Psoas muscle (tissue), 8 donors: ENCODE measurements around the gene PDE10A. TPM values are rescaled to one million over a fixed set of nuclear protein-coding genes. Genes with fewer than 3 reads are reported as not detected.
A peak's percentile ranks its signal among the peaks of the same experiment; 100 is the strongest.

Experiments
- ATAC-seq, 4 donors: fragments of 200-7000 bp; cut with Tn5 transposase; one replicate each; pipeline ENCODE4 v1.9.1; 2020; ENCODE audit warnings: moderate library complexity in 3 of 4, mild to moderate bottlenecking in 2 of 4
- DNase-seq, 2 donors: peaks; one replicate each; pipeline ENCODE4 v3.0.0-alpha.2; 2020
- H3K27ac ChIP-seq: fragments of 200-600 bp; one replicate; pipeline ENCODE4 v1.8.0; 2022
- H3K27me3 ChIP-seq, 3 donors: fragments of 200-600 bp in 1 of 3; one replicate each; pipeline versions ENCODE4 v1.6.1 to v1.8.0; 2013 to 2022; ENCODE audit warnings: low read length in 2 of 3, mild to moderate bottlenecking in 2 of 3, moderate library complexity in 1 of 3; ENCODE audit not compliant: insufficient read depth in 3 of 3
- H3K36me3 ChIP-seq, 2 donors: fragments of 200-600 bp in 1 of 2; one replicate each; pipeline versions ENCODE4 v1.6.1 to v1.8.0; 2013 to 2022; ENCODE audit warnings: low read depth in 1 of 2, mild to moderate bottlenecking in 1 of 2, moderate library complexity in 1 of 2; ENCODE audit not compliant: insufficient read depth in 1 of 2
- H3K4me1 ChIP-seq: fragments of 200-600 bp; one replicate; pipeline ENCODE4 v1.8.0; 2022
- H3K4me3 ChIP-seq: fragments of 200-600 bp; one replicate; pipeline ENCODE4 v1.8.0; 2022; ENCODE audit warnings: mild to moderate bottlenecking
- H3K9me3 ChIP-seq: fragments of 200-600 bp; one replicate; pipeline ENCODE4 v1.8.0; 2022
- CTCF ChIP-seq: fragments of 200-600 bp; IDR thresholded peaks from one replicate; pipeline ENCODE4 v1.8.0; 2022; ENCODE audit warnings: antibody characterized with exemption
- WGBS, 3 donors: extraction: QIAGEN DNeasy Blood & Tissue Kit; methylation state at CpG; one replicate each; pipeline versions ENCODE4 v1.1.6 to v1.1.7; 2013; 5-methylcytosine and 5-hydroxymethylcytosine counted together
- intact Hi-C, 2 donors: fragments of 100-400 bp; cut with DNase I; formaldehyde crosslinking; loops; one replicate each; pipeline versions ENCODE4 v1.11.0 to v1.14.2; 2022
- polyA plus RNA-seq, 3 donors: library from polyadenylated mRNA; stranded (reverse); fragments of 200-250 nt; gene quantifications; one replicate each; pipeline ENCODE4 v1.2.3, GENCODE V29; 2013
- total RNA-seq, 4 donors: library from RNA; stranded (reverse); fragmentation: NEBNext Ultra II Directional in 2 of 4; extraction: Animal tissue kit (Norgen Biotek cat#: 25700) in 2 of 4; gene quantifications; one replicate each; pipeline versions ENCODE4 v1.2.1 to v1.2.4, GENCODE V29; 2021 to 2023
- donor health status: healthy with polysubstance abuse.
- donor health status: DM: no; HTN: no; CAD: no; lungs with moderate emphysema.
- donor health status: Bipolar disorder and iron deficiency.
- donor health status: healthy.
- donor health status: DM: yes; HTN: yes; CAD: no.
- donor health status: DM: no; HTN: no; CAD: no.
- donor health status: DM: no; HTN: no; CAD: no.
- donor health status: DM: yes; HTN: yes; CAD: no.

PDE10A gene
- total and polyA plus RNA-seq, 7 donors = 0.74 to 3.6 (median 1.1) TPM

- DNase-seq (no peak), ATAC-seq (no peak)
- no peak for TF ChIP-seq CTCF
- no peak overlapping the region for H3K4me3 ChIP-seq
- H3K36me3 ChIP-seq = no peaks in the 10 kb centered on the region
- H3K27ac ChIP-seq = no peak overlapping the region
- intact Hi-C loops = no loop called here
- no peaks in the 10 kb centered on the region for H3K4me1 ChIP-seq
- no peaks in the 10 kb centered on the region for H3K9me3 ChIP-seq
- WGBS, 3 donors = 86 to 92% (median 90%) methylated on average over 6 of the region's 6 CpGs
- H3K27me3 ChIP-seq = no peaks in the 10 kb centered on the region
Observed at GRCh38 chr6:165677091-165677490, 14.1 kb upstream of the PDE10A start.

GRCh38 chr6:165676435-165677068 lies 13.5 kb upstream of the PDE10A start:
- TF ChIP-seq CTCF = peak; percentile 9
- peak in 1 of 4 donors; percentile 40 for ATAC-seq
- intact Hi-C loops = no loop called here

GRCh38 chr6:165675120-165675519 lies 12.1 kb upstream of the PDE10A start:
- Histone ChIP-seq H3K4me1 (no peaks in the 10 kb centered on the region), H3K4me3 (no peak overlapping the region), H3K27me3 (peaks cover 0 to 5% (median 0%) of the 10 kb centered on the region in 3 donors), H3K9me3 (no peaks in the 10 kb centered on the region), H3K36me3 (no peaks in the 10 kb centered on the region), H3K27ac (no peak overlapping the region)
- 63 to 71% (median 67%) methylated on average over 1 of the region's 1 CpG for WGBS, 3 donors
- DNase-seq = no peak
- no peak for TF ChIP-seq CTCF
- intact Hi-C loops = no loop called here
- ATAC-seq = no peak

More at GRCh38 chr6:165676435-165677068, 13.5 kb upstream of the PDE10A start:
- H3K4me1 ChIP-seq = no peaks in the 10 kb centered on the region
- DNase-seq = no peak
- H3K27me3 ChIP-seq = no peaks in the 10 kb centered on the region
- WGBS, 3 donors = 73 to 85% (median 78%) methylated on average over 18 of the region's 18 CpGs
- no peak overlapping the region for H3K27ac ChIP-seq
- no peak overlapping the region for H3K4me3 ChIP-seq
- no peaks in the 10 kb centered on the region for H3K36me3 ChIP-seq
- no peaks in the 10 kb centered on the region for H3K9me3 ChIP-seq

GRCh38 chr6:165674155-165675029 lies 11.4 kb upstream of the PDE10A start:
- no peak overlapping the region for H3K4me3 ChIP-seq
- WGBS, 3 donors = 57 to 60% (median 59%) methylated on average over 20 of the region's 20 CpGs
- H3K27ac ChIP-seq = no peak overlapping the region
- H3K36me3 ChIP-seq = no peaks in the 10 kb centered on the region
- intact Hi-C loops = no loop called here
- H3K27me3 ChIP-seq = peaks cover 0 to 5% (median 0%) of the 10 kb centered on the region in 3 donors
- TF ChIP-seq CTCF = no peak
- ATAC-seq = no peak
- no peak for DNase-seq
- H3K9me3 ChIP-seq = no peaks in the 10 kb centered on the region
- H3K4me1 ChIP-seq = no peaks in the 10 kb centered on the region
